AG08396 (cell line): Measurements from ENCODE around the gene MAPK8IP2.
"Not testable (repeated sequence)": the region's sequence is repeated elsewhere in the genome, so short reads cannot be mapped to it uniquely, and the experiment has no call there.

Source experiments
- DNase-seq: peaks from one replicate; pipeline ENCODE4 v3.0.0; 2012; ENCODE audit warnings: low spot score, mixed read lengths

Gene MAPK8IP2

DNA sequence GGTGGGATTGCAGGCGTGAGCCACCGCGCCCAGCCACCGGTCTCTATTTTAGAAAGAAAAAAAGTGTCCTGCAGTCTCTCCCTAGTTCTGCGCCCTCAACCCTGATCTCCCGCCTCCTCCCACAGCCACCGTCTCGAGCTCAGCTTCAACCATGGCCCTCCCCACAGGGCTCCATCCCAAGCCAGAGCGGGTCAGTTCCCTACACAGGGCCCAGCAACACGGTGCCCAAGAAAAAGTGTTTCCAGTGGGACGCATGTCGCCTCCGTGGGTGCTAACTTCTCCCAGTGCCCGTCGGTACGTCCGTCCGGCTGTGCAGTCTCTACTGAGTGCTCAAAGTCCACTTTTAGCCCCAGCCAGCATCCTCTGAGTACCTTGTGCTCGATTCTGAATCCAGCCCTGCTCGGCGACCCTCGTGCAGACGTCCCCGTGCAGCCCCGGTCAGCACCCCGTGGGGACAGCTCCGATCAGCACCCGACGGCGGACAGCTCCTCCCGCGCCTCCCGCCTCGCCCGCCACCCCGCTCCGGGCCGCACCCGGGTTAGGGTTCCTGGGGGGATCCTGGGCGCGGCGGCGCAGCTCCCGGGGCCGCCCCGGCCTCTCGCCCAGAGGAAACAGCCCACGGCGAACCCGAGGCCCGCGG, 657 bp upstream of the MAPK8IP2 start:
- peak; percentile 91 for DNase-seq

DNA sequence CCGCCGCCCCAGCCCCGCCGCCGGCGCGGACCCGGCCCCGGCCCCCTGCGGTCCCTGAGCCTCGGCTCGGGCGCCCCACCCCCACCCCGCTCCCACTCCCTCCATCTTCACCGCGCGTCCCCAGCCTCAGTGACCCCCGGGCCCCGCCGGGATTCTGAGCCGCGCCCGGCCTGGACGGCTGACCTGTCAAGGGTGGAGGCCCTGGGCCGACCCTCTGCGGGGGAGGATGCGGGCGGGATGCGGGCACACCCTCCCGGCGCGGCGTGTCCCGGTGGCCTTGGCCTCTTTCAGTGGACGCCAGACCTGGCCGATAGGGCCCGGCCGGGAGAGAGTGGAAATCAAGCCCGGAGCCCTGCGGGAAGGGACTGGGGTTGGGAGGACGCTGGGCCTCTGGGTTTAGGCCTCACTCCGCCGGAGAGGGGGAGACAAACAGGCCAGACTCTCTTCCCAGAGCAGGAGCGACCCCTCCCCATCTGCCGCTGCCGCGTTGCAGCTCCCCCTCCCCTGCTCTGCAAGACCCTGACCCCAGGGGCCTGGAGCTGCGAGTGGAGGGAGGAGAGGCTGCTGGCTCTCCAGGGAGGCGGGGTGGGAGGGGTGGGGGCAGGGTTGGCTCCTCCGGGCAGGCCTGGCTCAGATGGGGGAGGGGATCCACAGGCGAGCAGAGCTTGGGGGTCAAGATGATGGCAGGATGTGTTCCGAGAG, 525 bp downstream of the MAPK8IP2 start:
- peak; percentile 25 for DNase-seq

DNA sequence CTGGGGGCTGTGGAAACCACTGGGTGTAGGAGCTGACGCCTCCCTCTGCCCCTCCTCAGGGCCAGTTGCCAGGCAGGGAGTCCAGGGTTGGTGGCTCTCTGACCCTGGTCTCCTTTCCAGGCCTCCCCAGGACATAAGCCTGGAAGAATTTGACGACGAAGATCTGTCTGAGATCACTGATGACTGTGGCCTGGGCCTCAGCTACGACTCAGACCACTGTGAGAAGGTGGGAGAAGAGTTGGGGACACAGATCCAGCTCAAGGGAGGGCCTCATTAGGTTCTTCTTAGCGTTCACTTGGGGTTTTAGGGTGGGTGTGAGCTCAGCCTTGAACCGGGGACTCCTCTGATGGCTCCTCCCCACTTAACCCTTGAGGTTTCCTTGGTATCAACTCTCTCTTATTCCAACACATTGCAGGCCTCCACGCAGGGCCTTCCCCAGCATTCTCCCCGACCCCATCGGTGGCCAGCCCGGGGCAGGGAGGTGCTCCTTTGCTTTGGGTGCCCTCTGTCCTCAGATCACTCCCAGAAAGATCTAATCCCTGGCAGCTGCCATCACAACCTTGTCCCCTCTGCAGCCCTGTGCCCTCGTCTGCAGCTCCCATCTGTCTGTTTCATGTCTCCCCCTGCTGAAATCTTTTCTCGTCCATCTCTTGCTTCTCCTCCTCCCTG, 1.2 kb downstream of the MAPK8IP2 start:
- DNase-seq: peak; percentile 36

DNA sequence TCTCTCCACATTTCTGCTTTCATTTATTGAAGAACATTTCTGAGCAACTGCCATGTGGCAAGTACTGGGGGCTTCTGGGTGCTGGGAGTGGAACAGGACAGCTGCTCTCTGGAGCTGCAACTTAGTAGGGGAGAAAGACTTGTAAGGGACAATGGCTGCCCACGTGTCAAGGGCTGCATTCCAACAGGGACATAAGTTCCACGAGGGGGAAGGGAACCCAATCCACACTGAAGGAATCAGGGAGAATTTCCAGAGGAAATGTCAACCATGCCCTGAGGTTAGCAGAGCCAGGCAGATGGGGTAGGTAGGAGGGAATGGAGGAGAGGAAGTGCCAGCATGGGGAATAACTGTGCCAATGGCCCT, 1.7 kb downstream of the MAPK8IP2 start:
- DNase-seq: peak; percentile 13

DNA sequence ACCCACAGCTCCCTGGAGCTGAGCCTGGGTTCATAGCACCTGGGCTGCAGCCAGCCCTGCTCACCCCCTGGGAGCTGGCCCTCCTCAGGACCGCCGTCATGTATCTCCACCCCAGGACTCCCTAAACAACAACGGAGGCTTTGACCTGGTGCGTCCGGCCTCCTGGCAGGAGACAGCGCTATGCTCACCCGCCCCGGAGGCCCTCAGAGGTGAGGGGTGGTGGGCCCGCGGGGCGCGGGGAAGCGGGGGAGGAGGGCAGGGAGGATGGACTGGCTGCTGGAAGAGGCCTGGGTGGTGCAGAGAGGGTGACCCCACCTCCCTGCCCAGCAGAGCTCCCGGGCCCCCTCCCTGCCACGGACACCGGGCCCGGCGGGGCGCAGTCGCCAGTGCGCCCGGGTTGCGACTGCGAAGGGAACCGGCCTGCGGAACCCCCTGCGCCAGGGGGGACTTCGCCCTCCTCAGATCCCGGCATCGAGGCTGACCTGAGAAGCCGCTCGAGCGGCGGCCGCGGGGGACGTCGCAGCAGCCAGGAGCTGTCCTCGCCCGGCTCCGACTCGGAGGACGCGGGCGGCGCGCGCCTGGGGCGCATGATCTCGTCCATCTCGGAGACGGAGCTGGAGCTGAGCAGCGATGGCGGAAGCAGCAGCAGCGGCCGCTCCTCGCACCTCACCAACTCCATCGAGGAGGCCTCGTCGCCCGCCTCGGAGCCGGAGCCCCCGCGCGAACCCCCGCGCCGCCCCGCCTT, 3.1 kb downstream of the MAPK8IP2 start:
- peak; percentile 24 for DNase-seq

DNA sequence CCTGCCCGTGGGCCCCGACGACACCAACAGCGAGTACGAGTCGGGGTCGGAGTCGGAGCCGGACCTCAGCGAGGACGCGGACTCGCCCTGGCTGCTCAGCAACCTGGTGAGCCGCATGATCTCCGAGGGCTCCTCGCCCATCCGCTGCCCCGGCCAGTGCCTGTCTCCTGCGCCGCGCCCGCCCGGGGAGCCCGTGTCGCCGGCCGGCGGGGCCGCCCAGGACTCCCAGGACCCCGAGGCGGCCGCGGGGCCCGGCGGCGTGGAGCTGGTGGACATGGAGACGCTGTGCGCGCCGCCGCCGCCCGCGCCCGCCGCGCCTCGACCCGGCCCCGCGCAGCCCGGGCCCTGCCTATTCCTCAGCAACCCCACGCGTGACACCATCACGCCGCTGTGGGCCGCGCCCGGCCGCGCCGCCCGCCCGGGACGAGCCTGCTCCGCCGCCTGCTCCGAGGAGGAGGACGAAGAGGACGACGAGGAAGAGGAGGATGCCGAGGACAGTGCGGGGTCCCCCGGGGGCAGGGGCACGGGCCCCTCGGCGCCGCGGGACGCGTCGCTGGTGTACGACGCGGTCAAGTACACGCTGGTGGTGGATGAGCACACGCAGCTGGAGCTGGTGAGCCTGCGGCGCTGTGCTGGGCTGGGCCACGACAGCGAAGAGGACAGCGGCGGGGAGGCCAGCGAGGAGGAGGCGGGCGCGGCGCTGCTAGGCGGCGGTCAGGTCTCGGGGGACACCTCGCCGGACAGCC, 3.8 kb downstream of the MAPK8IP2 start:
- DNase-seq: no peak

DNA sequence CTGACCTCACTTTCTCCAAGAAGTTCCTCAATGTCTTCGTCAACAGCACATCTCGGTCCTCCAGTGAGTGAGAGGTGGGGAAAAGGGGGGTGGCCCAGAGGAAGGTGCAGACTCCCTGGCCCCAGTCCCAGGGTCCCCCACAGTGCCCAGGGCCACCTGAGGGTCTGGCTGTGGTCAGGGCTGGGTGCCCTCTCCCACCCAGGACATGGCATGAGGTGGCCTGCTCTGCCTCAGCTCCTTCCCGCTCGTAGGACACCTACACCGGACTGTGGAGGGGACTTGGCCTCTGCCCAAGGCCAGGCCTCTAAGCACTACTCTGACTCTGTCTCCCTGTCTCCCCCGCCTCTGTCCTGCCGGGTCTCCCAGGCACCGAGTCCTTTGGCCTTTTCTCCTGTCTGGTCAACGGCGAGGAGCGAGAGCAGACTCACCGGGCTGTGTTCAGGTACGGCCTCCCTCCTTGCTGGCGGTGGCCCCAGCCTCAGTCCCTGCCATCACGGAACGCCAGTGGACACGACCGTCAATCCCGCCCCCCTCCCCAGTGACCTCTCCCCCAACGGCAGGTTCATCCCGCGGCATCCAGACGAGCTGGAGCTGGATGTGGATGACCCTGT, 4.5 kb downstream of the MAPK8IP2 start:
- DNase-seq: peak; percentile 20

DNA sequence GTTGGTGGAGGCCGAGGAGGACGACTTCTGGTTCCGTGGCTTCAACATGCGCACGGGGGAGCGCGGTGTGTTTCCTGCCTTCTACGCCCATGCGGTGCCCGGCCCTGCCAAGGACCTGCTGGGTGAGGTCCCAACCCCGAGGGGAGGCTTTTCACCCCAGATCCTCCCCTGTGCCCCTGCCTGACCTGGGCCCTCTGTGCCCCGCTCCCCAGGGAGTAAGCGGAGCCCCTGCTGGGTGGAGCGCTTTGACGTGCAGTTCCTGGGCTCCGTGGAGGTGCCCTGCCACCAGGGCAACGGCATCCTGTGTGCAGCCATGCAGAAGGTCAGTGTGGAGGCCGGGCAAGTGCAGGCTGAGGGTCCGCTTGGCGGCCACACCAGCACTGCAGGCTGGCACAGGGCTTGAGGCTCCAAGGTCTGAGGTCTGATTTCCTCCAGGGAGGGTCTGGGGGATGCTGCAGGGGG, 5.1 kb downstream of the MAPK8IP2 start:
- peak; percentile 15 for DNase-seq

DNA sequence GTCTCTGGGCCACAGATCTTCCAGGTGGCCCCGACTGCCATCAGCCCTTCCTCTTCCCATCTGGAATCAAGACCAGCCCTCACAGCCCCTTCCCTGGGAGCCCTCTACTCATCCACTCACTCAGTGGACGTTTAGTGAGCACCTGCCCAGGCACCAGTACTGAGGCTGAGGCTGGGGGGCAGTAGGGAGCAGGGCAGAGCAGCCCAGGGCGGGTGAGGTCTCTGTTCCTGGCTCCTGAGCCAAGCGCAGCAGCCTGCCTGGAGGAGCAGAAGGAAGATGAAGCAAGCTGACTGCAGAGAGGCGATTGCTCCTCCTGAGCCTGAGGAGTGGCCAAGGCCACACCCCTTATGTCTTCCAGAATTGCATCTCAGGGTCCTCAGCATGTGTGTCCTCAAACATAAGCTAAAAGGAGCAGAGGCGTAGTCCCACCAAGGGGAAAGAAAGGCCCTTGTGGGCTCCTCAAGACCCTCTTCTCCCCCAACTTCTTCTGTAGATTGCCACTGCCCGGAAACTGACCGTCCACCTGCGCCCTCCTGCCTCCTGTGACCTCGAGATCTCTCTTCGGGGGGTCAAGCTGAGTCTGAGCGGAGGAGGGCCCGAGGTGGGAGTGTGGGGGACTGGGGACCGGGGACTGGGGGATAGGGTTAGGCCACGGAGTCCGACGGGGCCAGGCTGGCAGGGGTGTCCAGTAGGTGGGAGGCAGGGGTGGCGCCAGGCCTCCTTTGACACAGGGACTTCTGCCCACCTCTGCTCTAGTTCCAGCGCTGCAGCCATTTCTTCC, 5.8 kb downstream of the MAPK8IP2 start:
- DNase-seq: peak; percentile 21

DNA sequence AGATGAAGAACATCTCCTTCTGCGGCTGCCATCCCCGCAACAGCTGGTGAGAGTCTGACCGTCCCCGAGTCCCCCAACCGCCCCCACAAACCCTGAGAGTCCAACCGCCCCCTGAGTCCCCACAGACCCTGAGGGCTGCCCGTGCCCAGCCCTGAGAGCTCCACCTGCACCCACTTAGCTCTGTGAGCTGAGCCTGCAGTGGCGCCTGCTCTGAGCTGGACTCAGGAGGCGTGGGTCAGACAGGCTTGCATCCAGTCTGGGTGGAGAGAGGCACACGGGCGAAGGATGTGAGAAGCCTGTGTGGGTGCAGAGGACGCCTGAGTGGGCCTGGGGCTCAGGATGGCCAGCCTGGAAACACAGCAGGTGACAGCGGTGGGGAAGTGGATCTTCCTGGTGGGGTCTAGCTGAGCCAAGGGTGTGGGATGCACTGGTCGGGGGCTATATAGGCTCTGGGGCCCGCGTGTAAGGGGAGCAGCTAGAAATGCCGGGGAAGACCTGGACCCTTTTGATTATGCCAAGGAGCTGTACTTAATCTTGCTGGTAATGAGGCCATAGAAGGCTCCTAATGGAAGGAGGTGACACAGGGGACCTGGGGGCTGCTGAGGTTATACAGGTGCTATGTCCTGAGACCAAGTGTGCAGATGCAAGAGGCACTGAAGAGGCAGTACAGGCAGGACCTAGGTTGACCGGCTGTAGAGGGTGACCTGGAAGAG, 6.5 kb downstream of the MAPK8IP2 start:
- DNase-seq: no peak

DNA sequence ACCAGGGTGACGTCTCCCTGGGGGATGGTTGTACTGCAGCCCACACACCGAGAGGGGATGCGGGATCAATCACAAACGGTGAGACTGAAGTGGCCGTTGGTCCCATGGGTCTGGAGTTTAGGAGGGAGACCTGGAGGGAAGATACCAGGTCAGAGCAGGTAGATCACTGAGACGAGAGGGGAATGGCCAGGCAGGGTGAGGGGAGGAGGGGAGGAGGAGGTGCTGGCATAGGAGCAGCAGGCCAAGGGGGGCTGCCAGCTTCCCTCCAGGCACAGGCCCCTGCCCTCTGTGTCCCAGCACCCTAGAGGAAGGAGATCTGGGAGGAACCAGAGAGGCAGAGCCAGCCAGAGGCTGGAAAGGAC, 7.0 kb downstream of the MAPK8IP2 start:
- no peak for DNase-seq

DNA sequence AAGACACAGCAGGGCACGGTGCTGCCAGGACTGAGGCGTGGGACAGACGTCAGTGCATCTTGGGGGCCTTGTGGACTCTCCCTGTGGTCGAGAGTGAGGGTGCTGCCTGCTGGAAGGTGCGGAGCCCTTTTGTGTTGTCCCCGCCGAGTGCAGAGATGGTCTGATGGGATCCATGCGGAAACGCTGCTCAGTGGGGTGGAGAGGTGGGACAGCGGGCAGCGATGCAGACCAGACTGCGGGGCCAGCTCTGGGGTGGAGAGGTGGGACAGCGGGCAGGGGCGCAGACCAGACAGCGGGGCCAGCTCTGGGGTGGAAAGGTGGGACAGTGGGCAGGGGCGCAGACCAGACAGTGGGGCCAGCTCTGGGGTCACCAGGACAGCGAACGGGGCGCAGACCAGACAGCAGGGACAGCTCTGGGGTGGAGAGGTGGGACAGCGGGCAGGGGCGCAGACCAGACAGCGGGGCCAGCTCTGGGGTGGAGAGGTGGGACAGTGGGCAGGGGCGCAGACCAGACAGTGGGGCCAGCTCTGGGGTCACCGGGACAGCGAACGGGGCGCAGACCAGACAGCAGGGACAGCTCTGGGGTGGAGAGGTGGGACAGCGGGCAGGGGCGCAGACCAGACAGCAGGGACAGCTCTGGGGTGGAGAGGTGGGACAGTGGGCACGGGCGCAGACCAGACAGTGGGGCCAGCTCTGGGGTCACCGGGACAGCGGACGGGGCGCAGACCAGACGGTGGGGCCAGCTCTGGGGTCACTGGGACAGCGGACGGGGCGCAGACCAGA, 7.7 kb downstream of the MAPK8IP2 start:
- not testable (repeated sequence) for DNase-seq

DNA sequence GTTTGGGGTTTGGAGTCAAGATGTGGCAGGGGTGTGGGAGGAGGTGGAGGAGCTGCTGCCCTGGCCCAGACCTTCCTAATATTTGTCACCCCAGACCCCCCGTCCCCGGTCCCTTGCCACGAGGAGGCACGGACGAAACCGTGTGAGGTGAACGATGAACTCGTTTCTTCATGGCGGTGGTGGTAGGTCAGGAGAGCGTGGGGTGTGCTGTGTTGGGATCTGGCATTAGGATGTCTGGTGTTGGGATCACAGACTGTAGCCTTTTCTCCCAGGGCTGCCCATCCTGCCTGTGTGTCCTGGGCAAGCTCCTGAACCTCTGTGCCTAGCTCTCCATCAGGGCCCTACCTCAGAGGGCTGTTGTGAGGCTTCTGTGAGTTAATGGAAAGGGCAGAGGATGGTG, 8.4 kb downstream of the MAPK8IP2 start:
- DNase-seq: no peak

DNA sequence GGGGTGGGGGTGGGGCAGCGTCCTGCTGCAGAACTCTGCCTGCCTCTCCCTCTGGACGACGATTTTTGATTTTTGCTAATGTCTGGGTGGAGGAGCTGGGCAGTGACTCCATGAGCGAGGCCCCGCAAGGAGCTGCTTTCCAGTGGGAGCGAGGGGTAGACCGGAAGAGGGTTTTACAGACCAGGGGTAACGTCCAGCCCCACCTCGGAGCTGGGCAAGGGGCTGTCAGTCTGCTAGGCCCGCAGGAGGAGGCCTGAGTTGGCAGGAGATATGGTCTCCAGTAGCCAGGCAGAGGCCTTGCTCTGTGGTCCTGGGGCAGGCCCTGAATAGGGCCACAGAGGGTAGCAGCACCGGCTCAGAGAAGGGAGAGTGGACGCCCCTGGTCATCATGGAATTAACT, 9.0 kb downstream of the MAPK8IP2 start:
- DNase-seq: no peak

DNA sequence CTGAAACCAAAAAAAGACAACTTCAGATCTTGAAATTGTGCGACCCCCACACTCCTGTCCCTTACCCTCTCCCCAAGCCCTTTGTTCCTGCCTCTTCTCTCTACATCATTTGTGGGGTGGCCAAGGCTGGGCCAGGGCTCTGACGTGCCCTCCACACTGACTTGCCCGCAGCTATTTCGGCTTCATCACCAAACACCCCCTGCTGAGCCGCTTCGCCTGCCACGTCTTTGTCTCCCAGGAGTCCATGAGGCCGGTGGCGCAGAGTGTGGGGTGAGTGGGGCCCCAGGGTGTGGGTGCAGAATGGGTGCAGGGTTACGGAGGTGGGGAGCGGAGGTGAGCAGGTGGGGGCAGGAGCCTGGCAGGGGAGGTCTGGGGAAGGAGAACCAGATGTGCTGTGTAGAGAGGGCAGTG, 9.5 kb downstream of the MAPK8IP2 start:
- no peak for DNase-seq

DNA sequence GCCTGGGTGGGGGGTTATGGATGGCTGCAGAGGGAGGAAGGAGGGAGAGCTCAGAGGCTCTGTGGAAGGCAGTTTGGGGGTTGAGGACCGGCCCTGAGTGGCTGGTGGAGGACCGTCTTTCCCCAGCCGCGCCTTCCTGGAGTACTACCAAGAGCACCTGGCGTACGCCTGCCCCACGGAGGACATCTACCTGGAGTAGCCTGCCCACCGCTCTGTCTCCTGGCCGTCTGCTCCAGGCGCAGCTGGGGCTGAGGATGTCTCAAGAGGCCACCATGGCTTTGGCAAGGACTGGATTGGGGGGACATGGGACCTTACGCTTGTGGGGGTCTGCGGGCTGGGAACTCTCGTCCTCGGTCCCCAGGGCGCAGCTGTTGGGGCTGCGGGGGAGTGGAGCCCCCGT, 10.0 kb downstream of the MAPK8IP2 start:
- no peak for DNase-seq

DNA sequence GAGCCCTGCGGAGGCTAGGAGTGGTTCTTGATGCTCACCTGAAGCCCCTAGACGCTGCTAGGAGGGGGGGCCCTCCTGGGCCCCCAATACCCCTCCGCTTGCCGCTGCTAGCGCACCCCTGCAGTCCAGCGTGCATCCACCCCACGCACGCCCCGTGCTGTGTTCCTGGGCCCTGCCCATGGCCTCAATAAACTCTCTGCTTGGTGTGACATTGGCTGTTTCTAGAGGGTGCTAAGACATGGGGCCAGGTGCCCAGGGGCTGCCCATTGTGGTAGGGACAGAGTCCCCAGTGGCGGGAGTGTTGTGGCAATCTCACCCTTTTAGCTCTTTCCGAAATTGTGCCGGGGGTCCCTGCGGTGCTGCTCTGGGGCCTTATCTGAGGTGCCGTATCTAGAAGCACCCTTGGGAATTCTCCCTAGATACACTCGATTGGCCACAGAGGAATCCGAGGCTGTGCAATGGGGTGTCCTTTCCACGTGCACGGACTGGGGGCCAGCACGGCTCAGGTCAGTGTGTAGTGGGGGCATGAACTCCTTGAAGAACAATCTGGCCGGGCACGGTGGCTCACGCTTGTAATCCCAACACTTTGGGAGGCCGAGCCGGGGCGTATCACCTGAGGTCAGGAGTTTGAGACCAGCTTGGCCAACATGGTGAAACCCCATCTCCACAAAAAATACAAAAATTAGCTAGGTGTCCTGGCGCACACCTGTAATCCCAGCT, 10.9 kb downstream of the MAPK8IP2 start:
- no peak for DNase-seq

DNA sequence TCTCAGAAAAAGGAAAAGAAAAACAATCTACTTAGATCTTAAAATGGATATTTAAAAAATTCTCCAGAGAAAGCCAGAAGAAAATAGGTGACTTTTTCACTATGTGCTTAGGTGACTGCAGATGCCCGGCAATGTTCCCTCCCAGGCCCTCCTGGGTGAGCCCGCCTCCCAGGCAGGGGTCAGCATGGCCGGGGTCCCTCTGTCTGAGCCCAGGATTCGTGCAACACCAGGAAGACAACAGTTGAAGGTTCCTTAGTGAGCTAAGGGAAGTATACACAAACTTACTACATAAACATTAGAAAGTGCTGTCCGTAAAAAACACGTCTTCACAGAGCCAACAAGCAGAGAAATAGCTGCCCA, 11.6 kb downstream of the MAPK8IP2 start:
- DNase-seq: no peak
